Measurements from ENCODE around the gene SOD3. TPM values are rescaled to one million over a fixed set of nuclear protein-coding genes. Genes with fewer than 3 reads are reported as not detected.

Gene SOD3
- total and polyA plus RNA-seq, 9 of the 15 experiments (the other 6 are each of a cell fraction or from before 2014, with no cell fraction given), result 0.10 to 0.31 (median 0.24) TPM; not detected in 6

DNA sequence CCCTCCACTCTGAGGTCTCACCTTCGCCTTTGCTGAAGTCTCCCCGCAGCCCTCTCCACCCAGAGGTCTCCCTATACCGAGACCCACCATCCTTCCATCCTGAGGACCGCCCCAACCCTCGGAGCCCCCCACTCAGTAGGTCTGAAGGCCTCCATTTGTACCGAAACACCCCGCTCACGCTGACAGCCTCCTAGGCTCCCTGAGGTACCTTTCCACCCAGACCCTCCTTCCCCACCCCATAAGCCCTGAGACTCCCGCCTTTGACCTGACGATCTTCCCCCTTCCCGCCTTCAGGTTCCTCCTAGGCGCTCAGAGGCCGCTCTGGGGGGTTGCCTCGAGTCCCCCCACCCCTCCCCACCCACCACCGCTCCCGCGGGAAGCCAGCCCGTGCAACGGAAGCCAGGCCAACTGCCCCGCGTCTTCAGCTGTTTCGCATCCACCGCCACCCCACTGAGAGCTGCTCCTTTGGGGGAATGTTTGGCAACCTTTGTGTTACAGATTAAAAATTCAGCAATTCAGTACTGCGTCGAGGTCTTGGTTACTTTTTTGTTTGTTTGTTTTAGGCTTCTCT, 5.0 kb downstream of the SOD3 start:
- CTCF ChIA-PET (ENCODE audit: low intra/inter-chr PET ratio), result no interaction called here
- no peak overlapping the region for H3K9ac ChIP-seq (ENCODE audit: insufficient read depth in 1 of 2, low read depth in 2 of 2, low read length in 2 of 2)
- H3K27me3 ChIP-seq (ENCODE audit: control insufficient read depth in 2 of 2, insufficient read depth in 2 of 2, low read length in 2 of 2), result peaks cover 4 to 29% of the 10 kb centered on the region in 2 experiments; a peak in 4 of 5 replicates
- H3K9me3 ChIP-seq (replicated peaks; ENCODE audit: control insufficient read depth, insufficient read depth, low read depth, low read length), result no peaks in the 10 kb centered on the region
- H3K79me2 ChIP-seq (ENCODE audit: control insufficient read depth, insufficient read depth, low read length), result no peaks in the 10 kb centered on the region
- FAIRE-seq (no peak), ATAC-seq (no peak), DNase-seq (ENCODE audit: extremely low read depth in 1 of 4, low spot score in 3 of 4) (no peak)
- intact Hi-C loops (cut with micrococcal nuclease), result no loop called here
- H3K27ac ChIP-seq (ENCODE audit: extremely low read depth, low read depth, low read length), result no peak overlapping the region
- BruUV-seq (replicated peaks), result no TSS peak
- no peaks in the 10 kb centered on the region for H3K36me3 ChIP-seq (ENCODE audit: control insufficient read depth, insufficient read depth, low read length)
- no peaks in the 10 kb centered on the region; the same call in 1 of the 2 replicates for H4K20me1 ChIP-seq (replicated peaks; ENCODE audit: control insufficient read depth, insufficient read depth, low read length)
- in situ Hi-C loops (cut with MboI), result no loop called here
- WGBS (ENCODE audit: insufficient coverage, low coverage, missing lambda C conversion rate), result 5% methylated on average over 21 of the region's 25 CpGs
- TF ChIP-seq, protein P1, sequence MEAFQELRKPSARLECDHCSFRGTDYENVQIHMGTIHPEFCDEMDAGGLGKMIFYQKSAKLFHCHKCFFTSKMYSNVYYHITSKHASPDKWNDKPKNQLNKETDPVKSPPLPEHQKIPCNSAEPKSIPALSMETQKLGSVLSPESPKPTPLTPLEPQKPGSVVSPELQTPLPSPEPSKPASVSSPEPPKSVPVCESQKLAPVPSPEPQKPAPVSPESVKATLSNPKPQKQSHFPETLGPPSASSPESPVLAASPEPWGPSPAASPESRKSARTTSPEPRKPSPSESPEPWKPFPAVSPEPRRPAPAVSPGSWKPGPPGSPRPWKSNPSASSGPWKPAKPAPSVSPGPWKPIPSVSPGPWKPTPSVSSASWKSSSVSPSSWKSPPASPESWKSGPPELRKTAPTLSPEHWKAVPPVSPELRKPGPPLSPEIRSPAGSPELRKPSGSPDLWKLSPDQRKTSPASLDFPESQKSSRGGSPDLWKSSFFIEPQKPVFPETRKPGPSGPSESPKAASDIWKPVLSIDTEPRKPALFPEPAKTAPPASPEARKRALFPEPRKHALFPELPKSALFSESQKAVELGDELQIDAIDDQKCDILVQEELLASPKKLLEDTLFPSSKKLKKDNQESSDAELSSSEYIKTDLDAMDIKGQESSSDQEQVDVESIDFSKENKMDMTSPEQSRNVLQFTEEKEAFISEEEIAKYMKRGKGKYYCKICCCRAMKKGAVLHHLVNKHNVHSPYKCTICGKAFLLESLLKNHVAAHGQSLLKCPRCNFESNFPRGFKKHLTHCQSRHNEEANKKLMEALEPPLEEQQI (IDR thresholded peaks at IDR 0.05), result no peak
- TF ChIP-seq COPS2 (conservative IDR thresholded peaks at IDR 0.05), result no peak
- no peak for TF ChIP-seq LEF1 (IDR thresholded peaks at IDR 0.05)
- TF ChIP-seq, protein P2, sequence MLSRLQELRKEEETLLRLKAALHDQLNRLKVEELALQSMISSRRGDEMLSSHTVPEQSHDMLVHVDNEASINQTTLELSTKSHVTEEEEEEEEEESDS (CRISPR knock-in tag; IDR thresholded peaks at IDR 0.05), result no peak
- no peak for TF ChIP-seq HEY1 (CRISPR knock-in tag; IDR thresholded peaks at IDR 0.05; ENCODE audit: borderline replicate concordance)
- TF ChIP-seq HNRNPH1 (optimal IDR thresholded peaks at IDR 0.05; ENCODE audit: low read depth, low read length), result no peak
- no peak for TF ChIP-seq U2AF2 (optimal IDR thresholded peaks at IDR 0.05; ENCODE audit: low read depth, low read length)
- TF ChIP-seq, protein P3, sequence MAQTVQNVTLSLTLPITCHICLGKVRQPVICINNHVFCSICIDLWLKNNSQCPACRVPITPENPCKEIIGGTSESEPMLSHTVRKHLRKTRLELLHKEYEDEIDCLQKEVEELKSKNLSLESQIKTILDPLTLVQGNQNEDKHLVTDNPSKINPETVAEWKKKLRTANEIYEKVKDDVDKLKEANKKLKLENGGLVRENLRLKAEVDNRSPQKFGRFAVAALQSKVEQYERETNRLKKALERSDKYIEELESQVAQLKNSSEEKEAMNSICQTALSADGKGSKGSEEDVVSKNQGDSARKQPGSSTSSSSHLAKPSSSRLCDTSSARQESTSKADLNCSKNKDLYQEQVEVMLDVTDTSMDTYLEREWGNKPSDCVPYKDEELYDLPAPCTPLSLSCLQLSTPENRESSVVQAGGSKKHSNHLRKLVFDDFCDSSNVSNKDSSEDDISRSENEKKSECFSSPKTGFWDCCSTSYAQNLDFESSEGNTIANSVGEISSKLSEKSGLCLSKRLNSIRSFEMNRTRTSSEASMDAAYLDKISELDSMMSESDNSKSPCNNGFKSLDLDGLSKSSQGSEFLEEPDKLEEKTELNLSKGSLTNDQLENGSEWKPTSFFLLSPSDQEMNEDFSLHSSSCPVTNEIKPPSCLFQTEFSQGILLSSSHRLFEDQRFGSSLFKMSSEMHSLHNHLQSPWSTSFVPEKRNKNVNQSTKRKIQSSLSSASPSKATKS (CRISPR knock-in tag; IDR thresholded peaks at IDR 0.05), result no peak
- TF ChIP-seq, protein P4, sequence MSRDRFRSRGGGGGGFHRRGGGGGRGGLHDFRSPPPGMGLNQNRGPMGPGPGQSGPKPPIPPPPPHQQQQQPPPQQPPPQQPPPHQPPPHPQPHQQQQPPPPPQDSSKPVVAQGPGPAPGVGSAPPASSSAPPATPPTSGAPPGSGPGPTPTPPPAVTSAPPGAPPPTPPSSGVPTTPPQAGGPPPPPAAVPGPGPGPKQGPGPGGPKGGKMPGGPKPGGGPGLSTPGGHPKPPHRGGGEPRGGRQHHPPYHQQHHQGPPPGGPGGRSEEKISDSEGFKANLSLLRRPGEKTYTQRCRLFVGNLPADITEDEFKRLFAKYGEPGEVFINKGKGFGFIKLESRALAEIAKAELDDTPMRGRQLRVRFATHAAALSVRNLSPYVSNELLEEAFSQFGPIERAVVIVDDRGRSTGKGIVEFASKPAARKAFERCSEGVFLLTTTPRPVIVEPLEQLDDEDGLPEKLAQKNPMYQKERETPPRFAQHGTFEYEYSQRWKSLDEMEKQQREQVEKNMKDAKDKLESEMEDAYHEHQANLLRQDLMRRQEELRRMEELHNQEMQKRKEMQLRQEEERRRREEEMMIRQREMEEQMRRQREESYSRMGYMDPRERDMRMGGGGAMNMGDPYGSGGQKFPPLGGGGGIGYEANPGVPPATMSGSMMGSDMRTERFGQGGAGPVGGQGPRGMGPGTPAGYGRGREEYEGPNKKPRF (IDR thresholded peaks at IDR 0.05; ENCODE audit: low read depth, low read length), result no peak
- no peak for TF ChIP-seq CCNT2 (IDR thresholded peaks at IDR 0.05; ENCODE audit: borderline replicate concordance, extremely low read depth, insufficient read length, low read depth, low read length)
- H3K4me3 ChIP-seq, result no peak overlapping the region
- no peak overlapping the region for H2AFZ ChIP-seq (ENCODE audit: low read depth, low read length)
- POLR2A ChIA-PET, result no interaction called here
- no peaks in the 10 kb centered on the region for H3K9me1 ChIP-seq (ENCODE audit: control insufficient read depth, insufficient read depth, low read length)
- H3K4me1 ChIP-seq (replicated peaks in 1 of 2; ENCODE audit: control insufficient read depth in 2 of 2, insufficient read depth in 2 of 2, low read length in 2 of 2), result peaks cover 11 to 14% of the 10 kb centered on the region in 2 experiments; a peak in 4 of 5 replicates
- no peak overlapping the region for H3K4me2 ChIP-seq (ENCODE audit: insufficient read depth, low read length)

All from K562 (cell line).